ENCODE results near the gene UCK2. TPM values are rescaled to one million over a fixed set of nuclear protein-coding genes. Genes with fewer than 3 reads are reported as not detected.

The UCK2 gene
- total RNA-seq, 1 donor from 2014 or later = 111 TPM

DNA sequence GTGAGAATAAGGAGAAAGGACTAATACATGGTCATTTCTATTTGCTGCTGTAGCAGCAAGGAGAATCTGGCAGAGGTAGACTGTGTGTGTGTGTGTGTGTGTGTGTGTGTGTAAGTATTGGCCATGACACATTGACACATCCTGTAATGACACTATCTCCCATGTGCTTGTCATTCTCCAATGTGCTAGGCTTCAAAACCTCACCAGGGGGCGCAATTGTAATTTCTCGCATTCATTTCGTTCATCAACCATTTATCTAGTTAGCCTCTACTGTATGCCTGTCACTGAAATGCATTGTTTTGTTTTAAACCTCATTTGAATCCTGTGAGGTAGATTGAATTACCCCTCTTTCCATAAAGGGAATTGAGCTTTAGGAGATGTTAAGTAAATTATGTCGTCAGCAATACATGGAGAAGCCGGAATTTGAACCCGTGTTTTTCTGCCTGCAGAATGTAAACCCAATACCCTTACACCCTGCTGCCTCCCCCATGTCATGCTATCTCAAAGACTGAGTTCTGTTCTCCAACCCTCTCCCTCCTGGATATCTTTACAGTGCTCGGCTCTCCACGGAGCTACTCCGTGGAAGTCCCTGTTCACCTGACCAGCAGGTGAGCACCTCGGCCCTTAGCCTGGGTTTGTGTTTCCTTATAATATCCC lies 100.8 kb downstream of the UCK2 start:
- Histone ChIP-seq H3K27ac (ENCODE audit: low read depth, low read length) (no peak overlapping the region), H3K4me2 (ENCODE audit: low read length) (no peak overlapping the region), H3K79me2 (ENCODE audit: insufficient read depth, low read length) (no peaks in the 10 kb centered on the region), H3K36me3 (ENCODE audit: insufficient read depth, low read length) (no peaks in the 10 kb centered on the region), H3K4me3 (ENCODE audit: insufficient read depth, low read depth, low read length) (no peak overlapping the region), H3K9me3 (ENCODE audit: insufficient read depth, low read depth, low read length) (no peaks in the 10 kb centered on the region), H2AFZ (ENCODE audit: low read depth, low read length) (no peak overlapping the region), H4K20me1 (ENCODE audit: insufficient read depth, low read length) (no peaks in the 10 kb centered on the region), H3K27me3 (ENCODE audit: insufficient read depth, low read length) (no peaks in the 10 kb centered on the region), H3K4me1 (ENCODE audit: insufficient read depth, low read length) (no peaks in the 10 kb centered on the region), H3K9ac (ENCODE audit: low read length) (no peak overlapping the region)
- peak; percentile 28 for DNase-seq (ENCODE audit: low read depth)
- TF ChIP-seq, protein P1, sequence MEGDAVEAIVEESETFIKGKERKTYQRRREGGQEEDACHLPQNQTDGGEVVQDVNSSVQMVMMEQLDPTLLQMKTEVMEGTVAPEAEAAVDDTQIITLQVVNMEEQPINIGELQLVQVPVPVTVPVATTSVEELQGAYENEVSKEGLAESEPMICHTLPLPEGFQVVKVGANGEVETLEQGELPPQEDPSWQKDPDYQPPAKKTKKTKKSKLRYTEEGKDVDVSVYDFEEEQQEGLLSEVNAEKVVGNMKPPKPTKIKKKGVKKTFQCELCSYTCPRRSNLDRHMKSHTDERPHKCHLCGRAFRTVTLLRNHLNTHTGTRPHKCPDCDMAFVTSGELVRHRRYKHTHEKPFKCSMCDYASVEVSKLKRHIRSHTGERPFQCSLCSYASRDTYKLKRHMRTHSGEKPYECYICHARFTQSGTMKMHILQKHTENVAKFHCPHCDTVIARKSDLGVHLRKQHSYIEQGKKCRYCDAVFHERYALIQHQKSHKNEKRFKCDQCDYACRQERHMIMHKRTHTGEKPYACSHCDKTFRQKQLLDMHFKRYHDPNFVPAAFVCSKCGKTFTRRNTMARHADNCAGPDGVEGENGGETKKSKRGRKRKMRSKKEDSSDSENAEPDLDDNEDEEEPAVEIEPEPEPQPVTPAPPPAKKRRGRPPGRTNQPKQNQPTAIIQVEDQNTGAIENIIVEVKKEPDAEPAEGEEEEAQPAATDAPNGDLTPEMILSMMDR (IDR thresholded peaks at IDR 0.05; ENCODE audit: insufficient read depth, low read depth, low read length) = peak; percentile 90
- no peak for TF ChIP-seq EZH2 (IDR thresholded peaks at IDR 0.05; ENCODE audit: insufficient read depth, low read length)
- Mint-ChIP-seq H3K27me3 (ENCODE audit: low read depth, unreplicated experiment) (peaks cover 14% of the 10 kb centered on the region), H3K36me3 (ENCODE audit: low read depth, unreplicated experiment) (peaks cover 3% of the 10 kb centered on the region), H3K9me3 (ENCODE audit: unreplicated experiment) (no peaks in the 10 kb centered on the region), H3K4me1 (ENCODE audit: low read depth, unreplicated experiment) (no peaks in the 10 kb centered on the region), H3K4me3 (ENCODE audit: unreplicated experiment) (no peak overlapping the region), H3K27ac (ENCODE audit: unreplicated experiment) (no peak overlapping the region)
- peak; percentile 20 for FAIRE-seq

DNA sequence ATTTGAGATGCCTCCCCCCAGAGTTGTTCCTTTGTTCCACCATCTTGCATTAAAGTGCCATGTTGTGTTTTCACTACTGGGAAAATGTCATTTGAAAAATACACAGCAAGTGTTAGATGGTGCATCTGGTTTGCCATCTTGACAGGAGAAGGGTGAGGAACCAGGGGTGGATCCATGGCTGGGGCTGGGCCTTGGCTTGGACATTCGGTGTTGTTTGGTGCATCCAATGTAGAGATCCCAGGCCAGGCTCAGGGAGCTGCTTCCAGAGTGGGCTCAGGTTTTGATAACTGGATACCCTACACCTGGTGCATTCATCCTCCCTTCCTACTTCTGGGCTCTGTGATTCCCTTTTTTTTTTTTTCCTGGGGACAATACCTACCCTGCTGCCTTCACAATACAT lies 103.5 kb downstream of the UCK2 start:
- no peak overlapping the region for H3K4me3 Mint-ChIP-seq (ENCODE audit: unreplicated experiment)
- DNase-seq (ENCODE audit: low read depth) (no peak), FAIRE-seq (no peak)
- H3K4me1 Mint-ChIP-seq (ENCODE audit: low read depth, unreplicated experiment) = no peaks in the 10 kb centered on the region
- H3K4me1 ChIP-seq (ENCODE audit: insufficient read depth, low read length) = no peaks in the 10 kb centered on the region
- H3K9me3 ChIP-seq (ENCODE audit: insufficient read depth, low read depth, low read length) = no peaks in the 10 kb centered on the region
- H3K36me3 Mint-ChIP-seq (ENCODE audit: low read depth, unreplicated experiment) = peaks cover 7% of the 10 kb centered on the region
- H3K9ac ChIP-seq (ENCODE audit: low read length) = no peak overlapping the region
- H3K9me3 Mint-ChIP-seq (ENCODE audit: unreplicated experiment) = peaks cover under 1% of the 10 kb centered on the region
- H3K4me3 ChIP-seq (ENCODE audit: insufficient read depth, low read depth, low read length) = no peak overlapping the region
- TF ChIP-seq, protein P1 (IDR thresholded peaks at IDR 0.05; ENCODE audit: insufficient read depth, low read depth, low read length) = no peak
- no peak for TF ChIP-seq EZH2 (IDR thresholded peaks at IDR 0.05; ENCODE audit: insufficient read depth, low read length)
- H3K36me3 ChIP-seq (ENCODE audit: insufficient read depth, low read length) = no peaks in the 10 kb centered on the region
- no peaks in the 10 kb centered on the region for H3K27me3 ChIP-seq (ENCODE audit: insufficient read depth, low read length)
- H3K4me2 ChIP-seq (ENCODE audit: low read length) = no peak overlapping the region
- no peaks in the 10 kb centered on the region for H4K20me1 ChIP-seq (ENCODE audit: insufficient read depth, low read length)
- no peak overlapping the region for H3K27ac ChIP-seq (ENCODE audit: low read depth, low read length)
- peaks cover 23% of the 10 kb centered on the region for H3K27me3 Mint-ChIP-seq (ENCODE audit: low read depth, unreplicated experiment)
- no peak overlapping the region for H3K27ac Mint-ChIP-seq (ENCODE audit: unreplicated experiment)
- H3K79me2 ChIP-seq (ENCODE audit: insufficient read depth, low read length) = no peaks in the 10 kb centered on the region
- H2AFZ ChIP-seq (ENCODE audit: low read depth, low read length) = no peak overlapping the region

DNA sequence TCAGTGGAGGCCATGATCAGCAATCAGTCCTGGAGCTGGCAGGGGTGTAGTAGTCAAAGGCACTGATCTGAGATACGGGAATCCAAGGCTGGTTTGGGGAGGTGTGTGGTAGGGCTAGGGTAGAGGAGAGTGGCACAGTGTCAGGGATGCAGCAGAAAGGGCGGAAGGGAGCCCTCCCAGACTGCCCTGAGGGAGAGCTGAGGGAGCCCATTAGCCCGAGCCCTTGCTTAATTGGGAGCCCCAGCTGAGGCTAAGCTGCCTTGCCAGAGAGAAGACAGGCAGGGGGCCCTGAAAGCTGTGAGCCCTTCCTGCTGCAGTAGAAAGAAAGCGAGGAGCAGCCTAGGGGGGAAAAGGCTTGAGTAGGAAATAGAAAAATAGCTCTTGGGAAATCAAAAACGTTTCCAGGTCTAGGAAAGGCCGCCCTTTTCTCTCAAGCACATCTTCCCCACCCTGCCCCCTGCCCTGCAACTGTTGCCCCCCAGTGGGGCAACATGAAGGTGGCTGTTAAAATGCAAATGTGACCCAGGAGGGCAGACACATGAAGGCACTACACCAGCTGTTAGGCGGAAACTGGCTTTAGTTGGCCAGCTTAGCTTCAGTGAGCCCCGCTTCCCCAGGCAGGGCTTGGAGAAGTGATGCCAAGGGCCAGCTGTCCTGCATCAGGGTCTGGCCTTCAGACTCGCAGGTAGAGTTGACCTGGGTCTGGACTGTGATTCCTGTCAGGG lies 106.2 kb downstream of the UCK2 start:
- TF ChIP-seq, protein P1 (IDR thresholded peaks at IDR 0.05; ENCODE audit: insufficient read depth, low read depth, low read length) = no peak
- TF ChIP-seq EZH2 (IDR thresholded peaks at IDR 0.05; ENCODE audit: insufficient read depth, low read length) = no peak
- FAIRE-seq = no peak
- no peaks in the 10 kb centered on the region for H4K20me1 ChIP-seq (ENCODE audit: insufficient read depth, low read length)
- no peak overlapping the region for H2AFZ ChIP-seq (ENCODE audit: low read depth, low read length)
- H3K9ac ChIP-seq (ENCODE audit: low read length) = no peak overlapping the region
- no peak overlapping the region for H3K4me2 ChIP-seq (ENCODE audit: low read length)
- Mint-ChIP-seq H3K9me3 (ENCODE audit: unreplicated experiment) (peaks cover 2% of the 10 kb centered on the region), H3K4me1 (ENCODE audit: low read depth, unreplicated experiment) (no peaks in the 10 kb centered on the region), H3K27me3 (ENCODE audit: low read depth, unreplicated experiment) (peaks cover 25% of the 10 kb centered on the region), H3K4me3 (ENCODE audit: unreplicated experiment) (no peak overlapping the region), H3K36me3 (ENCODE audit: low read depth, unreplicated experiment) (peaks cover 7% of the 10 kb centered on the region), H3K27ac (ENCODE audit: unreplicated experiment) (no peak overlapping the region)
- DNase-seq (ENCODE audit: low read depth) = no peak
- no peaks in the 10 kb centered on the region for H3K9me3 ChIP-seq (ENCODE audit: insufficient read depth, low read depth, low read length)
- H3K79me2 ChIP-seq (ENCODE audit: insufficient read depth, low read length) = no peaks in the 10 kb centered on the region
- no peaks in the 10 kb centered on the region for H3K36me3 ChIP-seq (ENCODE audit: insufficient read depth, low read length)
- no peaks in the 10 kb centered on the region for H3K4me1 ChIP-seq (ENCODE audit: insufficient read depth, low read length)
- H3K4me3 ChIP-seq (ENCODE audit: insufficient read depth, low read depth, low read length) = no peak overlapping the region
- no peaks in the 10 kb centered on the region for H3K27me3 ChIP-seq (ENCODE audit: insufficient read depth, low read length)
- H3K27ac ChIP-seq (ENCODE audit: low read depth, low read length) = no peak overlapping the region
